GM19025 (cell line): Measurements from ENCODE around the gene SLC1A2.

Source experiments
- ATAC-seq: cut with Tn5 transposase; IDR thresholded peaks from one replicate; pipeline ENCODE4 v1.9.1; 2021; ENCODE audit warnings: mild to moderate bottlenecking, low read depth, moderate library complexity; ENCODE audit not compliant: unreplicated experiment

The SLC1A2 gene

GRCh38 chr11:35419184-35419829 is at the start of gene SLC1A2:
Gene SLC1A2, minus strand, starts transcription at chr11:35419558. Its CDS starts 592 bp downstream, at chr11:35418966.
- ATAC-seq: no peak

GRCh38 chr11:35466058-35466457 is 46.7 kb upstream of the SLC1A2 start:
- no peak for ATAC-seq

- no peak for ATAC-seq
These were observed 45.0 kb upstream of the SLC1A2 start for GRCh38 chr11:35464308-35464707.

- ATAC-seq: no peak
These were observed 44.0 kb upstream of the SLC1A2 start for GRCh38 chr11:35463331-35463751.

- no peak for ATAC-seq
These were observed 42.7 kb upstream of the SLC1A2 start for GRCh38 chr11:35461917-35462538.

- ATAC-seq: no peak
These were observed 40.1 kb upstream of the SLC1A2 start for GRCh38 chr11:35459489-35459888.

- ATAC-seq: no peak
These were observed 39.5 kb upstream of the SLC1A2 start for GRCh38 chr11:35458846-35459245.

GRCh38 chr11:35454362-35454761 is 35.0 kb upstream of the SLC1A2 start:
- no peak for ATAC-seq

GRCh38 chr11:35436581-35437250 is 17.4 kb upstream of the SLC1A2 start:
- ATAC-seq: no peak

GRCh38 chr11:35433588-35433987 is 14.2 kb upstream of the SLC1A2 start:
- ATAC-seq: no peak

- no peak for ATAC-seq
These were observed 13.1 kb upstream of the SLC1A2 start for GRCh38 chr11:35432464-35432863.

GRCh38 chr11:35427071-35427470 is 7.7 kb upstream of the SLC1A2 start:
- no peak for ATAC-seq

- no peak for ATAC-seq
These were observed 7.0 kb upstream of the SLC1A2 start for GRCh38 chr11:35426351-35426750.

GRCh38 chr11:35425603-35426212 is 6.3 kb upstream of the SLC1A2 start:
- ATAC-seq: no peak

GRCh38 chr11:35424157-35424940 is 5.0 kb upstream of the SLC1A2 start:
- ATAC-seq: no peak

- no peak for ATAC-seq
These were observed 1.0 kb upstream of the SLC1A2 start for GRCh38 chr11:35420371-35420770.

GRCh38 chr11:35419830-35420333 is 524 bp upstream of the SLC1A2 start:
- no peak for ATAC-seq

GRCh38 chr11:35418282-35419183 is 825 bp downstream of the SLC1A2 start:
- no peak for ATAC-seq

GRCh38 chr11:35415487-35415886 is 3.9 kb downstream of the SLC1A2 start:
- ATAC-seq: no peak
